HG02840 (cell line): ENCODE results near the gene DPP10.
"Not testable (repeated sequence)": the region's sequence is repeated elsewhere in the genome, so short reads cannot be mapped to it uniquely, and the experiment has no call there.

ENCODE experiments used
- ATAC-seq: cut with Tn5 transposase; IDR thresholded peaks from one replicate; pipeline ENCODE4 v1.9.1; 2021; ENCODE audit warnings: mild to moderate bottlenecking, moderate library complexity, moderate number of reproducible peaks; ENCODE audit not compliant: unreplicated experiment, low FRiP score

The DPP10 gene

GRCh38 chr2:114499101-114499500 is 56.7 kb downstream of the DPP10 start:
- no peak for ATAC-seq

- no peak for ATAC-seq
These were observed 65.3 kb downstream of the DPP10 start for GRCh38 chr2:114507744-114508143.

GRCh38 chr2:114515882-114516281 is 73.4 kb downstream of the DPP10 start:
- ATAC-seq = no peak

GRCh38 chr2:114517580-114517979 is 75.1 kb downstream of the DPP10 start:
- ATAC-seq = no peak

- ATAC-seq = no peak
These were observed 76.3 kb downstream of the DPP10 start for GRCh38 chr2:114518738-114519137.

- not testable (repeated sequence) for ATAC-seq
These were observed 80.2 kb downstream of the DPP10 start for GRCh38 chr2:114522612-114523011.

GRCh38 chr2:114525955-114526354 is 83.5 kb downstream of the DPP10 start:
- no peak for ATAC-seq

- no peak for ATAC-seq
These were observed 84.4 kb downstream of the DPP10 start for GRCh38 chr2:114526841-114527240.

- no peak for ATAC-seq
These were observed 85.0 kb downstream of the DPP10 start for GRCh38 chr2:114527330-114527983.

GRCh38 chr2:114534116-114535084 is 92.0 kb downstream of the DPP10 start:
- no peak for ATAC-seq

- no peak for ATAC-seq
These were observed 95.3 kb downstream of the DPP10 start for GRCh38 chr2:114537777-114538176.

GRCh38 chr2:114542695-114543094 is 100.3 kb downstream of the DPP10 start:
- no peak for ATAC-seq

- no peak for ATAC-seq
These were observed 100.9 kb downstream of the DPP10 start for GRCh38 chr2:114543236-114543766.

GRCh38 chr2:114545052-114545451 is 102.6 kb downstream of the DPP10 start:
- no peak for ATAC-seq

- ATAC-seq = no peak
These were observed 104.1 kb downstream of the DPP10 start for GRCh38 chr2:114546531-114546930.

GRCh38 chr2:114548151-114548550 is 105.7 kb downstream of the DPP10 start:
- ATAC-seq = no peak

- no peak for ATAC-seq
These were observed 107.9 kb downstream of the DPP10 start for GRCh38 chr2:114550364-114550763.

- ATAC-seq = no peak
These were observed 108.7 kb downstream of the DPP10 start for GRCh38 chr2:114550895-114551793.

GRCh38 chr2:114553027-114553426 is 110.6 kb downstream of the DPP10 start:
- ATAC-seq = no peak

GRCh38 chr2:114569166-114569565 is 126.7 kb downstream of the DPP10 start:
- ATAC-seq = no peak
